ENCODE results near the gene NR2F6. TPM values are rescaled to one million over a fixed set of nuclear protein-coding genes. Genes with fewer than 3 reads are reported as not detected.

Gene NR2F6
- total and polyA plus RNA-seq, 4 donors: 26.1 to 65.5 (median 27.4) TPM

DNA sequence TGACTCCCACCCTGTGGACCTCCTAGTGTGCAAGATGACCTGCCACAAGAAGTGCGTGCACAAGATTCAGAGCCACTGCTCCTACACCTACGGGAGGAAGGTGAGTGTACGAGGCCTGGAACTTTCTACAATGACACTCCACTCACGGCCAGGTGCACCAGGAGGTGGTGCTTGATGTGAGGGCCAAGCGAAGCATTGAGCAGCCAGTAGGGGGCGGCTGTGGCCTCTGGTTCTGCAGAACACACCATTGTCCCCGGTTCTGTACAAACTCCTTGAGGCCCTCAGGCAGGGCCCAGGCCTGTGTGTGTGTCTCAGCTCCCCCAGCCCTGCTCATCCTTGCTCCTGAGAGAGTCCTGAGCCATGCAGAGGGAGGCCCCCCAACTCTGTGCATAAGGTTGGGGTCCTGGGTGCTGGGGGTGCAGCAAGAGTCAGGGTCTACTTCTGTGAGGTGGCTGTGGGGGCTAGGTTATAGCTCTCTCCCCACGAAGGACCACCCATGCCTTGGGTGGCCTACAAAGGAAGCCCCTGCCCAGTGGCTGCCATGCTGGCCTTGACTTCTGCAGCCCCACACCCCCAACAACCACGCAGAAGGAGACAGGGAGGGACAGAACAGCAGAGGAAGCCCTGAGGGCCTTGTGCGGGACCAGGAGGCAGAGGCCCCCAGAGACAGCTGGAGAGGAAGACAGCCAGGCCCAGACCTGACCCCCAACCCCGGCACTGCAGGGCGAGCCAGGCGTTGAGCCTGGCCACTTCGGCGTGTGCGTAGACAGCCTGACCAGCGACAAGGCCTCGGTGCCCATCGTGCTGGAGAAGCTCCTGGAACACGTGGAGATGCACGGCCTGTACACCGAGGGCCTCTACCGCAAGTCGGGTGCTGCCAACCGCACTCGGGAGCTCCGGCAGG, 40.2 kb downstream of the NR2F6 start:
- WGBS, 2 donors: 85 to 86% methylated on average over 27 of the region's 27 CpGs
- DNase-seq: peak in 2 of 3 donors; percentile 35 to 54
- TF ChIP-seq CTCF (IDR thresholded peaks at IDR 0.05; ENCODE audit: control extremely low read depth, extremely low read depth): peak; percentile 63
- Histone ChIP-seq H3K27ac (ENCODE audit: low read depth in 1 of 2, low read length in 1 of 2) (no peak overlapping the region), H3K27me3 (ENCODE audit: control insufficient read depth in 3 of 3, insufficient read depth in 3 of 3, low read length in 2 of 3) (no peaks in the 10 kb centered on the region), H3K4me1 (ENCODE audit: control insufficient read depth in 5 of 5, insufficient read depth in 5 of 5, low read length in 5 of 5) (no peaks in the 10 kb centered on the region), H3K9me3 (ENCODE audit: control insufficient read depth in 4 of 4, insufficient read depth in 3 of 4, low read length in 3 of 4) (no peaks in the 10 kb centered on the region), H3K4me3 (no peak overlapping the region), H3K9ac (ENCODE audit: insufficient read depth in 1 of 2, low read length in 2 of 2) (no peak overlapping the region), H3K36me3 (ENCODE audit: control insufficient read depth in 4 of 4, insufficient read depth in 4 of 4, low read length in 4 of 4) (peaks cover 10 to 77% (median 35%) of the 10 kb centered on the region in 4 donors)
- ATAC-seq (ENCODE audit: insufficient read depth, low FRiP score): peak; percentile 29

DNA sequence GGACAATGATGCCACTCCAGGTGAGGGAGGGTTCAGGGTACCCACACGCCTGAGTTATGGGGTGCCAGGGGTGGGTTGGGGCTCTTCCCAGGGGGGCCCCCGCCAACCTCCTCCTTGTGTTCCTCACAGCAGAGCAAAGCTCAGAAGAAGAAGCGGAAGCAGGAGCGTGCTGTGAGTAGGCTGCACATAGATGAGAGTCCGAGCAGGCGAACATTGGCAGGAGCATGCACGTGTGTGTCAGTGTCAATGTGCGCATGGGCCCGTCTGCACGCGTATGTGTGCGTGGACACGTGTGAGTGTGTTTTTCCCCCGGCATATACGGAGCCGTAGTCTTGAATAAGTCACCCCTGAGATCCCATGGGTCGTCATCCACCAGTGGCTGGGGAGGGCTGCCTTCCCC, 43.0 kb downstream of the NR2F6 start:
- Histone ChIP-seq H3K4me1 (ENCODE audit: control insufficient read depth in 5 of 5, insufficient read depth in 5 of 5, low read length in 5 of 5) (no peaks in the 10 kb centered on the region), H3K9me3 (ENCODE audit: control insufficient read depth in 4 of 4, insufficient read depth in 3 of 4, low read length in 3 of 4) (no peaks in the 10 kb centered on the region), H3K27ac (ENCODE audit: low read depth in 1 of 2, low read length in 1 of 2) (no peak overlapping the region), H3K9ac (ENCODE audit: insufficient read depth in 1 of 2, low read length in 2 of 2) (no peak overlapping the region), H3K4me3 (no peak overlapping the region), H3K36me3 (ENCODE audit: control insufficient read depth in 4 of 4, insufficient read depth in 4 of 4, low read length in 4 of 4) (peaks cover 15 to 70% (median 38%) of the 10 kb centered on the region in 4 donors), H3K27me3 (ENCODE audit: control insufficient read depth in 3 of 3, insufficient read depth in 3 of 3, low read length in 2 of 3) (no peaks in the 10 kb centered on the region)
- no peak for TF ChIP-seq CTCF (IDR thresholded peaks at IDR 0.05; ENCODE audit: control extremely low read depth, extremely low read depth)
- ATAC-seq (ENCODE audit: insufficient read depth, low FRiP score) (no peak), DNase-seq (no peak)
- 90 to 96% methylated on average over 17 of the region's 17 CpGs for WGBS, 2 donors

DNA sequence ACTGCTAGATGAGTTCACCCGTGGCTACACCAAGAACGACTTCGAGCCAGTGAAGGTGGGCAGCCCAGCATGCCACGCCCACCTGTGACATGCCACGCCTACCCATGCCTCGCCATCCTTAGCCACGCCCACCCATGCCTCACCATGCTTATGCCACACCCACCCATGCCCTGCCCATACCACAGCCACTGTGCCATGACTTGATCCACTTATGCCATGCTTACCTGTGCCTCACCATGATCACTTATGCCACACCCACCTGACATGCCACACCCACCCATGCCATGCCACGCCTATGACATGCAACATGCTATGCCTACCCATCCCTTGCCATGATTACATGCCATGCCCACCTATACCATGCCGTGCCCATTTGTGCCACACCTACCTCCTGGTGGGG, 43.5 kb downstream of the NR2F6 start:
- peaks cover 18 to 74% (median 40%) of the 10 kb centered on the region in 4 donors for H3K36me3 ChIP-seq (ENCODE audit: control insufficient read depth in 4 of 4, insufficient read depth in 4 of 4, low read length in 4 of 4)
- no peak for DNase-seq

More for the DNA sequence above, 43.5 kb downstream of the NR2F6 start:
- 89 to 90% methylated on average over 9 of the region's 9 CpGs for WGBS, 2 donors
- Histone ChIP-seq H3K27me3 (ENCODE audit: control insufficient read depth in 3 of 3, insufficient read depth in 3 of 3, low read length in 2 of 3) (no peaks in the 10 kb centered on the region), H3K27ac (ENCODE audit: low read depth in 1 of 2, low read length in 1 of 2) (no peak overlapping the region), H3K9me3 (ENCODE audit: control insufficient read depth in 4 of 4, insufficient read depth in 3 of 4, low read length in 3 of 4) (no peaks in the 10 kb centered on the region), H3K9ac (ENCODE audit: insufficient read depth in 1 of 2, low read length in 2 of 2) (no peak overlapping the region), H3K4me3 (no peak overlapping the region), H3K4me1 (ENCODE audit: control insufficient read depth in 5 of 5, insufficient read depth in 5 of 5, low read length in 5 of 5) (no peaks in the 10 kb centered on the region)
- ATAC-seq (ENCODE audit: insufficient read depth, low FRiP score): no peak
- no peak for TF ChIP-seq CTCF (IDR thresholded peaks at IDR 0.05; ENCODE audit: control extremely low read depth, extremely low read depth)
